Panc1 (cell line): ENCODE results near the gene TMEM132C. TPM values are rescaled to one million over a fixed set of nuclear protein-coding genes. Genes with fewer than 3 reads are reported as not detected.

Experiments
- ATAC-seq: fragments of 200-7000 bp; cut with Tn5 transposase; 2 replicates; pipeline ENCODE4 v1.9.1; 2020; ENCODE audit warnings: mild to moderate bottlenecking, moderate library complexity
- BruUV-seq: library from RNA; stranded (reverse); fragments of 400-500 nt; replicated peaks from 2 replicates; lab custom pipeline; 2021; lab: Mats Ljungman, UMichigan
- CTCF ChIA-PET: fragments of 300-600 bp; sonication (Branson Sonifier 250); formaldehyde crosslinking; loops from one replicate; lab custom pipeline; 2022; ENCODE audit warnings: antibody characterized with exemption; lab: Charles Lee
- POLR2A ChIA-PET: fragments of 300-600 bp; sonication (Branson Sonifier 250); formaldehyde crosslinking; loops from one replicate; lab custom pipeline; 2022; ENCODE audit warnings: antibody characterized with exemption; lab: Charles Lee
- DNase-seq: peaks from one replicate; pipeline ENCODE4 v3.0.0-alpha.2; 2010; ENCODE audit warnings: low read depth, low spot score
- H3K27ac ChIP-seq: 2 replicates; pipeline ENCODE4 v1.5.1; 2011; ENCODE audit warnings: mild to moderate bottlenecking, low read length, inconsistent platforms
- H3K27me3 ChIP-seq: fragments of 200-500 bp; sonication (Bioruptor generic); 2 replicates; pipeline ENCODE4 v1.6.0; 2014; ENCODE audit warnings: low read length, inconsistent platforms; ENCODE audit not compliant: control insufficient read depth, insufficient read depth
- H3K36me3 ChIP-seq: fragments of 200-500 bp; sonication (Bioruptor generic); 2 replicates; pipeline ENCODE4 v1.5.1; 2014; ENCODE audit warnings: inconsistent platforms, mild to moderate bottlenecking, low read length, moderate library complexity; ENCODE audit not compliant: control insufficient read depth, insufficient read depth
- H3K4me1 ChIP-seq: 2 replicates; pipeline ENCODE4 v1.5.1; 2011; ENCODE audit warnings: inconsistent platforms, mild to moderate bottlenecking, low read length, moderate library complexity; ENCODE audit not compliant: control insufficient read depth, insufficient read depth
- H3K4me3 ChIP-seq, 2 experiments: 2 replicates each; pipeline ENCODE4 v1.5.1; 2011 to 2012; ENCODE audit warnings: low read depth in 2 of 2, low read length in 2 of 2, mild to moderate bottlenecking in 2 of 2, inconsistent platforms in 1 of 2, moderate library complexity in 1 of 2
- H3K9me3 ChIP-seq: fragments of 200-500 bp; sonication (Bioruptor generic); 2 replicates; pipeline ENCODE4 v1.5.1; 2014; ENCODE audit warnings: low read depth, mild to moderate bottlenecking, inconsistent platforms, low read length, moderate library complexity; ENCODE audit not compliant: control insufficient read depth, insufficient read depth
- POLR2AphosphoS5 ChIP-seq: IDR thresholded peaks from 2 replicates; pipeline ENCODE4 v1.6.1; 2012; ENCODE audit warnings: mild to moderate bottlenecking, low read depth, low read length, moderate library complexity
- SIN3A ChIP-seq: IDR thresholded peaks from 2 replicates; pipeline ENCODE4 v1.6.1; 2012; ENCODE audit warnings: low read depth, mild to moderate bottlenecking, low read length, moderate library complexity, borderline replicate concordance; ENCODE audit not compliant: insufficient read depth
- TCF7L2 ChIP-seq: IDR thresholded peaks from 2 replicates; pipeline ENCODE4 v1.6.1; 2011; ENCODE audit warnings: mild to moderate bottlenecking, low read depth, low read length, inconsistent platforms
- in situ Hi-C: cut with HindIII; loops from 2 replicates; pipeline ENCODE4 v1.10.0; 2016; ENCODE audit warnings: low sequenced_read_pairs, low pct_unique_long_range_greater_than_20kb
- intact Hi-C: fragments of 100-400 bp; cut with micrococcal nuclease; formaldehyde crosslinking; loops from one replicate; pipeline ENCODE4 v1.10.0; 2022; ENCODE audit not compliant: unreplicated experiment
- total RNA-seq: library from RNA; stranded (reverse); gene quantifications from one replicate; pipeline ENCODE4 v1.2.1, GENCODE V29; 2021; ENCODE audit not compliant: unreplicated experiment
- TF ChIP-seq, protein P1 (sequence below): fragments of 450-650 bp; IDR thresholded peaks from 2 replicates; pipeline ENCODE4 v1.5.1; 2017; ENCODE audit warnings: mild to moderate bottlenecking
- TF ChIP-seq, protein P2 (sequence below), 2 experiments: IDR thresholded peaks; 2 replicates each; pipeline ENCODE4 v1.6.1; 2011 to 2012; ENCODE audit warnings: low read depth in 2 of 2, control low read depth in 1 of 2, low read length in 1 of 2, mild to moderate bottlenecking in 1 of 2, moderate library complexity in 1 of 2; ENCODE audit not compliant: insufficient read depth in 1 of 2

The TMEM132C gene
- total RNA-seq, 1 experiment from 2014 or later: not detected

DNA sequence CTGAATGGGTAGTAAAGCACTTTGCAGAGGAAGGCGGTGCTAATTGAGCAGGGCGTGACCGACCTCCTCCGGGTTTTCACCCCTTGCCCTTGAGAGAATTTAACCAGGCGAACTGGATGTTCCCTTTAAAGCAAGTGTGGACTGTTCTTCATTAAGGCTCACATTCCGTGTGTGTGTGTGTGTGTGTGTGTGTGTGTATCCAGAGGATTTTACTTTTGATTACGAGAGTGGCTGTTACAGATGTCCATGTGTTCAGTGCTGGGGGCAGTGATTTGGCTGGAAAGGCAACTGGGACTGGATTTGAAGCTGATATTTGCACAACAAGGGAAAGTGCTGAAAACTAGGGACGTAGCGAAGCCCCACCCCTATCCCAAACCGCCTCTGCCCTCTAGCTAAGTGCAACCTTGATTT, 2.2 kb downstream of the TMEM132C start:
- in situ Hi-C loops: no loop called here

DNA sequence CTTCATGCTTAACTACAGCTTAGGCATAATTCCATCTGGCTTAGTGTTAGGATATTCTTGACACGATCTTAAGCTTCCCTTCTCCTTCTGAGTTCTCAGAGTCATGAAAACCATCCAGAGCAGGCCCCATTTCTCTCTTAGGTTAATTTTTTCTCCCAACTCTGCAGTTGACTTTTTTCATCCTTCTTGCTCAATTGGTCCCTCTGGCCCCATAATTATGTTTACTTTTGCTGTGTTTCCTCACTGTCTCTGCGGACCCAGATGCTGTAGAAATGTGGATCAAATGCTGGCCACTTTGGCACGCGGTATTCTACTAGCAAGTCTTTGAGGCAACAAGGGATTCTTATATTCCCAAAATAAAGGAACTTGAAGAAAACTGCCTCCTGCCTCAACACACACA, 9.5 kb downstream of the TMEM132C start:
- POLR2A ChIA-PET: no interaction called here
- Histone ChIP-seq H3K4me3 (no peak overlapping the region), H3K27ac (no peak overlapping the region), H3K27me3 (no peaks in the 10 kb centered on the region), H3K4me1 (no peaks in the 10 kb centered on the region), H3K36me3 (no peaks in the 10 kb centered on the region), H3K9me3 (peaks cover 2% of the 10 kb centered on the region; the same call in 1 of the 2 replicates)
- no peak for ATAC-seq
- TF ChIP-seq POLR2AphosphoS5 (no peak), TCF7L2 (no peak), SIN3A (no peak)
- TF ChIP-seq, protein P1, sequence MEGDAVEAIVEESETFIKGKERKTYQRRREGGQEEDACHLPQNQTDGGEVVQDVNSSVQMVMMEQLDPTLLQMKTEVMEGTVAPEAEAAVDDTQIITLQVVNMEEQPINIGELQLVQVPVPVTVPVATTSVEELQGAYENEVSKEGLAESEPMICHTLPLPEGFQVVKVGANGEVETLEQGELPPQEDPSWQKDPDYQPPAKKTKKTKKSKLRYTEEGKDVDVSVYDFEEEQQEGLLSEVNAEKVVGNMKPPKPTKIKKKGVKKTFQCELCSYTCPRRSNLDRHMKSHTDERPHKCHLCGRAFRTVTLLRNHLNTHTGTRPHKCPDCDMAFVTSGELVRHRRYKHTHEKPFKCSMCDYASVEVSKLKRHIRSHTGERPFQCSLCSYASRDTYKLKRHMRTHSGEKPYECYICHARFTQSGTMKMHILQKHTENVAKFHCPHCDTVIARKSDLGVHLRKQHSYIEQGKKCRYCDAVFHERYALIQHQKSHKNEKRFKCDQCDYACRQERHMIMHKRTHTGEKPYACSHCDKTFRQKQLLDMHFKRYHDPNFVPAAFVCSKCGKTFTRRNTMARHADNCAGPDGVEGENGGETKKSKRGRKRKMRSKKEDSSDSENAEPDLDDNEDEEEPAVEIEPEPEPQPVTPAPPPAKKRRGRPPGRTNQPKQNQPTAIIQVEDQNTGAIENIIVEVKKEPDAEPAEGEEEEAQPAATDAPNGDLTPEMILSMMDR: no peak
- TF ChIP-seq, protein P2, sequence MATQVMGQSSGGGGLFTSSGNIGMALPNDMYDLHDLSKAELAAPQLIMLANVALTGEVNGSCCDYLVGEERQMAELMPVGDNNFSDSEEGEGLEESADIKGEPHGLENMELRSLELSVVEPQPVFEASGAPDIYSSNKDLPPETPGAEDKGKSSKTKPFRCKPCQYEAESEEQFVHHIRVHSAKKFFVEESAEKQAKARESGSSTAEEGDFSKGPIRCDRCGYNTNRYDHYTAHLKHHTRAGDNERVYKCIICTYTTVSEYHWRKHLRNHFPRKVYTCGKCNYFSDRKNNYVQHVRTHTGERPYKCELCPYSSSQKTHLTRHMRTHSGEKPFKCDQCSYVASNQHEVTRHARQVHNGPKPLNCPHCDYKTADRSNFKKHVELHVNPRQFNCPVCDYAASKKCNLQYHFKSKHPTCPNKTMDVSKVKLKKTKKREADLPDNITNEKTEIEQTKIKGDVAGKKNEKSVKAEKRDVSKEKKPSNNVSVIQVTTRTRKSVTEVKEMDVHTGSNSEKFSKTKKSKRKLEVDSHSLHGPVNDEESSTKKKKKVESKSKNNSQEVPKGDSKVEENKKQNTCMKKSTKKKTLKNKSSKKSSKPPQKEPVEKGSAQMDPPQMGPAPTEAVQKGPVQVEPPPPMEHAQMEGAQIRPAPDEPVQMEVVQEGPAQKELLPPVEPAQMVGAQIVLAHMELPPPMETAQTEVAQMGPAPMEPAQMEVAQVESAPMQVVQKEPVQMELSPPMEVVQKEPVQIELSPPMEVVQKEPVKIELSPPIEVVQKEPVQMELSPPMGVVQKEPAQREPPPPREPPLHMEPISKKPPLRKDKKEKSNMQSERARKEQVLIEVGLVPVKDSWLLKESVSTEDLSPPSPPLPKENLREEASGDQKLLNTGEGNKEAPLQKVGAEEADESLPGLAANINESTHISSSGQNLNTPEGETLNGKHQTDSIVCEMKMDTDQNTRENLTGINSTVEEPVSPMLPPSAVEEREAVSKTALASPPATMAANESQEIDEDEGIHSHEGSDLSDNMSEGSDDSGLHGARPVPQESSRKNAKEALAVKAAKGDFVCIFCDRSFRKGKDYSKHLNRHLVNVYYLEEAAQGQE (IDR thresholded peaks at IDR 0.05; ENCODE audit: insufficient read depth in 1 of 2, low read depth in 2 of 2, low read length in 1 of 2): no peak
- in situ Hi-C loops: no loop called here
- no TSS peak for BruUV-seq
- no peak for DNase-seq
- intact Hi-C loops: no loop called here
- CTCF ChIA-PET: no interaction called here

More for the DNA sequence above, 2.2 kb downstream of the TMEM132C start:
- Histone ChIP-seq H3K4me3 (no peak overlapping the region), H3K9me3 (peaks cover 2% of the 10 kb centered on the region; the same call in 1 of the 2 replicates), H3K27me3 (no peaks in the 10 kb centered on the region), H3K27ac (no peak overlapping the region), H3K36me3 (no peaks in the 10 kb centered on the region), H3K4me1 (no peaks in the 10 kb centered on the region)
- intact Hi-C loops: no loop called here
- ChIA-PET POLR2A (no interaction called here), CTCF (no interaction called here)
- no peak for DNase-seq
- TF ChIP-seq TCF7L2 (no peak), POLR2AphosphoS5 (no peak), SIN3A (no peak)
- TF ChIP-seq, protein P1: no peak
- TF ChIP-seq, protein P2 (IDR thresholded peaks at IDR 0.05; ENCODE audit: insufficient read depth in 1 of 2, low read depth in 2 of 2, low read length in 1 of 2): no peak
- BruUV-seq: no TSS peak
- no peak for ATAC-seq
